Measurements from ENCODE around the gene GRHL3. TPM values are rescaled to one million over a fixed set of nuclear protein-coding genes. Genes with fewer than 3 reads are reported as not detected.

The GRHL3 gene
- total and polyA plus RNA-seq, 2 experiments from 2014 or later: 2.7 to 6.9 TPM

DNA sequence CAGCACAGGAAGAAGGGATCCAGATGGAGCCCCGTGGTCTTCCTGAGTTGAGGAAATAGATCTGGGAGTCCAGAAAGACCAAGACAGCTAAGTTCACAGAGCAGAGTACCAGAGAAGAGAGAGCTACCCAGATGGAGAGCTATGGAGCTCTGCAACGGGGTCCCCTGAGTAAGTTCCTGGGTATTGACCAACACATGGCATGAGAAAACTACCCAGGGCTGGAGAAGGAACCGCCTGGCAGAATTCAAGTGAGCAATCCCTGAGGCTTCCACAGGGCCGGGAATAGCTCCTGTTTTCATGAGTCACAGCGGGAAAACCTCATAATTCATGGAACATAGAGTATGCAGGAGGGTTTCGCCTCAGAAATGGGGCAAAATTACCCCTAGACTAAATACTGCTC lies 74.7 kb downstream of the GRHL3 start:
- 76% methylated on average over 6 of the region's 6 CpGs for WGBS (ENCODE audit: low lambda C conversion rate, missing lambda C conversion rate)
- Histone ChIP-seq H3K27ac (no peak overlapping the region), H3K4me1 (ENCODE audit: insufficient read depth) (no peaks in the 10 kb centered on the region), H3K9me2 (replicated peaks; ENCODE audit: insufficient read depth) (no peaks in the 10 kb centered on the region), H3K4me2 (no peak overlapping the region), H3K79me2 (no peaks in the 10 kb centered on the region), H3K27me3 (no peaks in the 10 kb centered on the region), H3K36me3 (replicated peaks; ENCODE audit: insufficient read depth, low read depth) (no peaks in the 10 kb centered on the region), H3K9me3 (ENCODE audit: low read depth) (no peaks in the 10 kb centered on the region), H3K4me3 (no peak overlapping the region), H4K20me1 (ENCODE audit: insufficient read depth, poor library complexity, severe bottlenecking) (no peaks in the 10 kb centered on the region), H2AFZ (no peak overlapping the region)
- TF ChIP-seq, protein P1, sequence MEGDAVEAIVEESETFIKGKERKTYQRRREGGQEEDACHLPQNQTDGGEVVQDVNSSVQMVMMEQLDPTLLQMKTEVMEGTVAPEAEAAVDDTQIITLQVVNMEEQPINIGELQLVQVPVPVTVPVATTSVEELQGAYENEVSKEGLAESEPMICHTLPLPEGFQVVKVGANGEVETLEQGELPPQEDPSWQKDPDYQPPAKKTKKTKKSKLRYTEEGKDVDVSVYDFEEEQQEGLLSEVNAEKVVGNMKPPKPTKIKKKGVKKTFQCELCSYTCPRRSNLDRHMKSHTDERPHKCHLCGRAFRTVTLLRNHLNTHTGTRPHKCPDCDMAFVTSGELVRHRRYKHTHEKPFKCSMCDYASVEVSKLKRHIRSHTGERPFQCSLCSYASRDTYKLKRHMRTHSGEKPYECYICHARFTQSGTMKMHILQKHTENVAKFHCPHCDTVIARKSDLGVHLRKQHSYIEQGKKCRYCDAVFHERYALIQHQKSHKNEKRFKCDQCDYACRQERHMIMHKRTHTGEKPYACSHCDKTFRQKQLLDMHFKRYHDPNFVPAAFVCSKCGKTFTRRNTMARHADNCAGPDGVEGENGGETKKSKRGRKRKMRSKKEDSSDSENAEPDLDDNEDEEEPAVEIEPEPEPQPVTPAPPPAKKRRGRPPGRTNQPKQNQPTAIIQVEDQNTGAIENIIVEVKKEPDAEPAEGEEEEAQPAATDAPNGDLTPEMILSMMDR (IDR thresholded peaks at IDR 0.05; ENCODE audit: poor library complexity): no peak
- TF ChIP-seq EZH2 (IDR thresholded peaks at IDR 0.05; ENCODE audit: borderline replicate concordance): no peak
- no peak for TF ChIP-seq EZH2phosphoT487 (IDR thresholded peaks at IDR 0.05; ENCODE audit: low read depth, severe bottlenecking, unreplicated experiment)
- DNase-seq (ENCODE audit: low spot score): no peak

DNA sequence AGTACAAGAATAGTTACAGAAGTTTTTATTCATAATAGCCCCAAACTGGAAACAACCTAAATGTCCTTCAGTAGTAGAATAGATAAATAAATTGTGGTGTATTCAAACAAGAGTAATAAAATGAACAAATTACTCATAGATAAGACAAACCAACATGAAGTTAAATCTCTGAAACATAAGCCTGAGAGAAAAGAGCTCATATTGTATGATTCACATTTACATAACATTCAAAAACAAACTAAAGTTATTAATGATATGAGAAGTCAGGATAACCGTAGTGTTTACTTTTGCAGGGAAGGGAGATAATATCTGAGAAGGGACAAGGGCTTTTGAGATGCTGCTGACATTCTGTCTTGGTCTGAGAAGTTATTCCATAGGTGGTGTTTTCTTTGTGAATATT lies 80.9 kb downstream of the GRHL3 start:
- Histone ChIP-seq H3K9me2 (replicated peaks; ENCODE audit: insufficient read depth) (no peaks in the 10 kb centered on the region), H3K4me2 (no peak overlapping the region), H3K27ac (no peak overlapping the region), H3K9me3 (ENCODE audit: low read depth) (no peaks in the 10 kb centered on the region), H4K20me1 (ENCODE audit: insufficient read depth, poor library complexity, severe bottlenecking) (no peaks in the 10 kb centered on the region), H2AFZ (no peak overlapping the region), H3K4me3 (no peak overlapping the region), H3K27me3 (no peaks in the 10 kb centered on the region), H3K79me2 (no peaks in the 10 kb centered on the region), H3K36me3 (replicated peaks; ENCODE audit: insufficient read depth, low read depth) (no peaks in the 10 kb centered on the region), H3K4me1 (ENCODE audit: insufficient read depth) (no peaks in the 10 kb centered on the region)
- 55% methylated on average over 1 of the region's 1 CpG for WGBS (ENCODE audit: low lambda C conversion rate, missing lambda C conversion rate)
- no peak for DNase-seq (ENCODE audit: low spot score)
- TF ChIP-seq, protein P1 (IDR thresholded peaks at IDR 0.05; ENCODE audit: poor library complexity): no peak
- TF ChIP-seq EZH2 (IDR thresholded peaks at IDR 0.05; ENCODE audit: borderline replicate concordance): no peak
- TF ChIP-seq EZH2phosphoT487 (IDR thresholded peaks at IDR 0.05; ENCODE audit: low read depth, severe bottlenecking, unreplicated experiment): no peak

DNA sequence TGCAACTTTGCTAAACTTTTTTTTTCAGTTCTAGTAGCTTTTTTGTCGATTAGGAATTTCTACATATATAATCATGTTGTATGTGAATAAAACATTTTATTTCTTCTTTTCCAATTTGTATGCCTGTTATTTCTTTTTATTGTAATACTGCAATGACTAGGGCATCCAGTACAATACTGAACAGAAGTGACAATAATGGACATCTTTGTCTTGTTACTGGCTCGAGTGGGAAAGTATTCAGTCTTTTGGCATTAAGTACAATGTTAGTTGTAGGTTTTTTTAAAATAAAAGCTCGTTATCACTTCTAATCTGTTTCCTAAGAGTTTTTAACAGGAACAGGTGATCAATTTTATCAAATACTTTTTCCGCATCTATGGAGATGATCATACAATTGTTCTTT lies 84.6 kb downstream of the GRHL3 start:
- H3K4me1 ChIP-seq (ENCODE audit: insufficient read depth): no peaks in the 10 kb centered on the region
- WGBS (ENCODE audit: low lambda C conversion rate, missing lambda C conversion rate): 92% methylated on average over 4 of the region's 4 CpGs
- no peak for DNase-seq (ENCODE audit: low spot score)

More for the DNA sequence above, 84.6 kb downstream of the GRHL3 start:
- H2AFZ ChIP-seq: no peak overlapping the region
- no peaks in the 10 kb centered on the region for H3K79me2 ChIP-seq
- no peak overlapping the region for H3K27ac ChIP-seq
- no peaks in the 10 kb centered on the region for H3K27me3 ChIP-seq
- H3K4me2 ChIP-seq: no peak overlapping the region
- H3K9me2 ChIP-seq (replicated peaks; ENCODE audit: insufficient read depth): no peaks in the 10 kb centered on the region
- no peaks in the 10 kb centered on the region for H4K20me1 ChIP-seq (ENCODE audit: insufficient read depth, poor library complexity, severe bottlenecking)
- TF ChIP-seq, protein P1 (IDR thresholded peaks at IDR 0.05; ENCODE audit: poor library complexity): no peak
- TF ChIP-seq EZH2 (IDR thresholded peaks at IDR 0.05; ENCODE audit: borderline replicate concordance) (no peak), EZH2phosphoT487 (IDR thresholded peaks at IDR 0.05; ENCODE audit: low read depth, severe bottlenecking, unreplicated experiment) (no peak)
- no peaks in the 10 kb centered on the region for H3K36me3 ChIP-seq (replicated peaks; ENCODE audit: insufficient read depth, low read depth)
- no peaks in the 10 kb centered on the region for H3K9me3 ChIP-seq (ENCODE audit: low read depth)
- H3K4me3 ChIP-seq: no peak overlapping the region

Other genes with a start within 250 kb of the GRHL3 start
- 2.2 and 2.4 TPM in 2 replicates for gene MYOM3, start 207.2 kb upstream of the GRHL3 start, total RNA-seq
- gene MYOM3, start 207.2 kb upstream of the GRHL3 start, polyA plus RNA-seq: 0.67 and 2.0 TPM in 2 replicates
- gene IL22RA1, start 176.2 kb upstream of the GRHL3 start, total RNA-seq: 4.7 and 6.1 TPM in 2 replicates
- 3.5 and 8.2 TPM in 2 replicates for gene IL22RA1, start 176.2 kb upstream of the GRHL3 start, polyA plus RNA-seq
- 5.8 and 6.4 TPM in 2 replicates for gene IFNLR1, start 132.1 kb upstream of the GRHL3 start, total RNA-seq
- gene IFNLR1, start 132.1 kb upstream of the GRHL3 start, polyA plus RNA-seq: 3.6 and 7.5 TPM in 2 replicates
- 2.9 and 3.5 TPM in 2 replicates for gene STPG1, start 94.4 kb downstream of the GRHL3 start, total RNA-seq
- 4.3 and 5.5 TPM in 2 replicates for gene STPG1, start 94.4 kb downstream of the GRHL3 start, polyA plus RNA-seq
- gene NIPAL3, start 96.4 kb downstream of the GRHL3 start, total RNA-seq: 25.4 and 26.6 TPM in 2 replicates
- 27.3 and 37.9 TPM in 2 replicates for gene NIPAL3, start 96.4 kb downstream of the GRHL3 start, polyA plus RNA-seq
- 9.0 and 10.1 TPM in 2 replicates for gene RCAN3, start 183.5 kb downstream of the GRHL3 start, total RNA-seq
- 6.2 and 6.4 TPM in 2 replicates for gene RCAN3, start 183.5 kb downstream of the GRHL3 start, polyA plus RNA-seq
- gene NCMAP, start 236.7 kb downstream of the GRHL3 start, total RNA-seq: 6.3 and 8.1 TPM in 2 replicates
- gene NCMAP, start 236.7 kb downstream of the GRHL3 start, polyA plus RNA-seq: 2.7 and 3.5 TPM in 2 replicates

All from hepatocyte (in vitro differentiated cells).